K562 (cell line): ENCODE data around the gene PRSS8. TPM values are rescaled to one million over a fixed set of nuclear protein-coding genes. Genes with fewer than 3 reads are reported as not detected.

Experiments used
- ADNP ChIP-seq: fragments of 200-800 bp; sonication (Bioruptor generic); IDR thresholded peaks from 2 replicates; pipeline ENCODE4 v1.6.1; 2016; ENCODE audit warnings: missing genetic modification characterization, missing compliant biosample characterization
- CBX2 ChIP-seq: fragments of 200-600 bp; sonication (generic); IDR thresholded peaks from one replicate; pipeline ENCODE4 v1.6.1; 2012; ENCODE audit warnings: mild to moderate bottlenecking, low read length, inconsistent platforms; ENCODE audit not compliant: insufficient read depth, poor library complexity, severe bottlenecking
- CREB1 ChIP-seq, 2 experiments: sonication (generic) in 1 of 2; formaldehyde crosslinking in 1 of 2; IDR thresholded peaks; 2 replicates each; pipeline versions ENCODE4 v1.6.1 to v1.8.0; 2012 to 2022; ENCODE audit warnings: inconsistent platforms in 1 of 2, mild to moderate bottlenecking in 1 of 2, missing genetic modification reagents in 1 of 2, moderate library complexity in 1 of 2
- MCM5 ChIP-seq: fragments of 450-650 bp; IDR thresholded peaks from 2 replicates; pipeline ENCODE4 v1.6.1; 2016; ENCODE audit warnings: low read depth
- NCOA1 ChIP-seq: fragments of 450-650 bp; IDR thresholded peaks from 2 replicates; pipeline ENCODE4 v1.6.1; 2016; ENCODE audit warnings: low read depth
- NR3C1 ChIP-seq: sonication (generic); formaldehyde crosslinking; IDR thresholded peaks from 2 replicates; pipeline ENCODE4 v1.8.1; 2022; ENCODE audit warnings: missing genetic modification reagents
- PHTF2 ChIP-seq: fragments of 250-450 bp; sonication (Bioruptor Pico); IDR thresholded peaks from 2 replicates; pipeline ENCODE4 v1.5.0; 2021; ENCODE audit warnings: mild to moderate bottlenecking
- POLR2B ChIP-seq: fragments of 450-650 bp; IDR thresholded peaks from 2 replicates; pipeline ENCODE4 v1.6.1; 2018; ENCODE audit warnings: low read depth; ENCODE audit not compliant: partially characterized antibody
- U2AF1 ChIP-seq: fragments of 200-400 bp; formaldehyde crosslinking; optimal IDR thresholded peaks from 2 replicates; pipeline ENCODE3; 2017; ENCODE audit warnings: mild to moderate bottlenecking, low read depth, low read length, moderate library complexity
- ZKSCAN1 ChIP-seq: fragments of 150-350 bp; IDR thresholded peaks from 2 replicates; pipeline ENCODE4 v1.6.1; 2016; ENCODE audit warnings: low read depth, low read length
- ZNF121 ChIP-seq: sonication (generic); formaldehyde crosslinking; conservative IDR thresholded peaks from 2 replicates; pipeline ENCODE4 v1.8.0; 2022; ENCODE audit warnings: missing genetic modification reagents
- polyA plus RNA-seq, 8 experiments: library from polyadenylated mRNA; depleted of rRNA in 4 of 8; stranded (reverse) in 5 of 8; unstranded in 3 of 8; fragments of >200 nt; fragmentation: Nextera tagmentation in 2 of 8; fragmentation: Illumina TruSeq in 1 of 8; extraction: Ambion mirVana in 2 of 8; extraction: Trizol in 1 of 8; gene quantifications; 2 replicates each; pipeline versions ENCODE4 v1.2.1 to v1.2.3, GENCODE V29; 2011 to 2014; ENCODE audit warnings: inconsistent platforms in 1 of 8, missing spikeins in 1 of 8
- total RNA-seq, 7 experiments: library from RNA; depleted of rRNA in 6 of 7; stranded (reverse); fragments of >200 nt in 6 of 7; fragmentation: Illumina TruSeq in 2 of 7; extraction: Trizol in 2 of 7; gene quantifications; 2 replicates each; pipeline versions ENCODE4 v1.2.1 to v1.2.3, GENCODE V29; 2011 to 2021; ENCODE audit warnings: low replicate concordance in 1 of 7
- TF ChIP-seq, protein P1 (sequence below): sonication (generic); formaldehyde crosslinking; IDR thresholded peaks from 2 replicates; pipeline ENCODE4 v1.4.0; 2020; ENCODE audit warnings: mild to moderate bottlenecking, missing genetic modification reagents
- TF ChIP-seq, protein P2 (sequence below): sonication (generic); formaldehyde crosslinking; IDR thresholded peaks from 2 replicates; pipeline ENCODE4 v1.8.0; 2022; ENCODE audit warnings: mild to moderate bottlenecking, missing genetic modification reagents
- TF ChIP-seq, protein P3 (sequence below): fragments of 200-600 bp; sonication (generic); IDR thresholded peaks from one replicate; pipeline ENCODE4 v1.6.1; 2012; ENCODE audit warnings: mild to moderate bottlenecking, low read depth, low read length, inconsistent platforms

The PRSS8 gene
- total and polyA plus RNA-seq, 9 of the 15 experiments (the other 6 are each of a cell fraction or from before 2014, with no cell fraction given), result 0.25 to 3.9 (median 1.3) TPM; not detected in 1

DNA sequence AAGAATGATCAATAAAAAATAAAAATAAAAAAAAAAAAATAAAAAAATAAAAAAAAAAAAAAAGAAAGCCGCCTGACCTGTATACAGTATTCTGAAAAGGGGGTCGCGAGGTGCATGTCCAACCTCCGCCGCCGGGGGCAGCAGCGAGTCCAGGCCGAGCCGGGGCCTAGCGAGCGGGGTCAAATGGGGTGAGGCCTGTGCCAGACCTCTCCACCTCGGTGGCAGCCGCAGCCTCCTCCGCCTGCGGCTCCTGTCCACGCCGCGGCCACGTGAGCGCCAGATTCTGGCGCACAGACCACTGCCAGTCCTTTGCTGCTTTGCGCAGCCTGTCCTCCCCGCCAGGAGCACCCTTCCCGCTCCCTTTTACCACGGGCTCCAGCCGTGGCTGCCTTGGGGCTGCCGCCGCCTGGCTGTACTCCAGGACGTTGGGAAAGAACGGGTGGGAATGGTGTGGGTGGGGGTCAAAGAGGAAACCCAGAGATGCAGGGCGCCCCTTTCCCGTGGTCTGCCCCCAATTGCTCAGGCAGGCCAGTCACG is 29.8 kb downstream of the PRSS8 start (continued):
- TF ChIP-seq CREB1 (IDR thresholded peaks at IDR 0.05), result no peak
- TF ChIP-seq CREB1 (CRISPR knock-in tag; IDR thresholded peaks at IDR 0.05), result no peak
- TF ChIP-seq U2AF1, result no peak
- TF ChIP-seq POLR2B, result peak; percentile 40
- TF ChIP-seq NR3C1, result no peak
- TF ChIP-seq ZNF121, result no peak
- TF ChIP-seq ADNP (tag), result no peak
- peak; percentile 92 for TF ChIP-seq ZKSCAN1
- TF ChIP-seq, protein P1, sequence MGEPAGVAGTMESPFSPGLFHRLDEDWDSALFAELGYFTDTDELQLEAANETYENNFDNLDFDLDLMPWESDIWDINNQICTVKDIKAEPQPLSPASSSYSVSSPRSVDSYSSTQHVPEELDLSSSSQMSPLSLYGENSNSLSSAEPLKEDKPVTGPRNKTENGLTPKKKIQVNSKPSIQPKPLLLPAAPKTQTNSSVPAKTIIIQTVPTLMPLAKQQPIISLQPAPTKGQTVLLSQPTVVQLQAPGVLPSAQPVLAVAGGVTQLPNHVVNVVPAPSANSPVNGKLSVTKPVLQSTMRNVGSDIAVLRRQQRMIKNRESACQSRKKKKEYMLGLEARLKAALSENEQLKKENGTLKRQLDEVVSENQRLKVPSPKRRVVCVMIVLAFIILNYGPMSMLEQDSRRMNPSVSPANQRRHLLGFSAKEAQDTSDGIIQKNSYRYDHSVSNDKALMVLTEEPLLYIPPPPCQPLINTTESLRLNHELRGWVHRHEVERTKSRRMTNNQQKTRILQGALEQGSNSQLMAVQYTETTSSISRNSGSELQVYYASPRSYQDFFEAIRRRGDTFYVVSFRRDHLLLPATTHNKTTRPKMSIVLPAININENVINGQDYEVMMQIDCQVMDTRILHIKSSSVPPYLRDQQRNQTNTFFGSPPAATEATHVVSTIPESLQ (CRISPR knock-in tag), result no peak
- peak; percentile 83 for TF ChIP-seq NCOA1
- no peak for TF ChIP-seq CBX2
- no peak for TF ChIP-seq MCM5
- TF ChIP-seq PHTF2 (CRISPR knock-in tag), result no peak
- TF ChIP-seq, protein P2, sequence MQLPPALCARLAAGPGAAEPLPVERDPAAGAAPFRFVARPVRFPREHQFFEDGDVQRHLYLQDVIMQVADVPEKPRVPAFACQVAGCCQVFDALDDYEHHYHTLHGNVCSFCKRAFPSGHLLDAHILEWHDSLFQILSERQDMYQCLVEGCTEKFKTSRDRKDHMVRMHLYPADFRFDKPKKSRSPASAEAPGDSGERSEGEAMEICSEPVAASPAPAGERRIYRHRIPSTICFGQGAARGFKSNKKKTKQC (CRISPR knock-in tag), result 0 out of 2 replicates have a peak, but pooled peaks have one; percentile 50
- TF ChIP-seq, protein P3, sequence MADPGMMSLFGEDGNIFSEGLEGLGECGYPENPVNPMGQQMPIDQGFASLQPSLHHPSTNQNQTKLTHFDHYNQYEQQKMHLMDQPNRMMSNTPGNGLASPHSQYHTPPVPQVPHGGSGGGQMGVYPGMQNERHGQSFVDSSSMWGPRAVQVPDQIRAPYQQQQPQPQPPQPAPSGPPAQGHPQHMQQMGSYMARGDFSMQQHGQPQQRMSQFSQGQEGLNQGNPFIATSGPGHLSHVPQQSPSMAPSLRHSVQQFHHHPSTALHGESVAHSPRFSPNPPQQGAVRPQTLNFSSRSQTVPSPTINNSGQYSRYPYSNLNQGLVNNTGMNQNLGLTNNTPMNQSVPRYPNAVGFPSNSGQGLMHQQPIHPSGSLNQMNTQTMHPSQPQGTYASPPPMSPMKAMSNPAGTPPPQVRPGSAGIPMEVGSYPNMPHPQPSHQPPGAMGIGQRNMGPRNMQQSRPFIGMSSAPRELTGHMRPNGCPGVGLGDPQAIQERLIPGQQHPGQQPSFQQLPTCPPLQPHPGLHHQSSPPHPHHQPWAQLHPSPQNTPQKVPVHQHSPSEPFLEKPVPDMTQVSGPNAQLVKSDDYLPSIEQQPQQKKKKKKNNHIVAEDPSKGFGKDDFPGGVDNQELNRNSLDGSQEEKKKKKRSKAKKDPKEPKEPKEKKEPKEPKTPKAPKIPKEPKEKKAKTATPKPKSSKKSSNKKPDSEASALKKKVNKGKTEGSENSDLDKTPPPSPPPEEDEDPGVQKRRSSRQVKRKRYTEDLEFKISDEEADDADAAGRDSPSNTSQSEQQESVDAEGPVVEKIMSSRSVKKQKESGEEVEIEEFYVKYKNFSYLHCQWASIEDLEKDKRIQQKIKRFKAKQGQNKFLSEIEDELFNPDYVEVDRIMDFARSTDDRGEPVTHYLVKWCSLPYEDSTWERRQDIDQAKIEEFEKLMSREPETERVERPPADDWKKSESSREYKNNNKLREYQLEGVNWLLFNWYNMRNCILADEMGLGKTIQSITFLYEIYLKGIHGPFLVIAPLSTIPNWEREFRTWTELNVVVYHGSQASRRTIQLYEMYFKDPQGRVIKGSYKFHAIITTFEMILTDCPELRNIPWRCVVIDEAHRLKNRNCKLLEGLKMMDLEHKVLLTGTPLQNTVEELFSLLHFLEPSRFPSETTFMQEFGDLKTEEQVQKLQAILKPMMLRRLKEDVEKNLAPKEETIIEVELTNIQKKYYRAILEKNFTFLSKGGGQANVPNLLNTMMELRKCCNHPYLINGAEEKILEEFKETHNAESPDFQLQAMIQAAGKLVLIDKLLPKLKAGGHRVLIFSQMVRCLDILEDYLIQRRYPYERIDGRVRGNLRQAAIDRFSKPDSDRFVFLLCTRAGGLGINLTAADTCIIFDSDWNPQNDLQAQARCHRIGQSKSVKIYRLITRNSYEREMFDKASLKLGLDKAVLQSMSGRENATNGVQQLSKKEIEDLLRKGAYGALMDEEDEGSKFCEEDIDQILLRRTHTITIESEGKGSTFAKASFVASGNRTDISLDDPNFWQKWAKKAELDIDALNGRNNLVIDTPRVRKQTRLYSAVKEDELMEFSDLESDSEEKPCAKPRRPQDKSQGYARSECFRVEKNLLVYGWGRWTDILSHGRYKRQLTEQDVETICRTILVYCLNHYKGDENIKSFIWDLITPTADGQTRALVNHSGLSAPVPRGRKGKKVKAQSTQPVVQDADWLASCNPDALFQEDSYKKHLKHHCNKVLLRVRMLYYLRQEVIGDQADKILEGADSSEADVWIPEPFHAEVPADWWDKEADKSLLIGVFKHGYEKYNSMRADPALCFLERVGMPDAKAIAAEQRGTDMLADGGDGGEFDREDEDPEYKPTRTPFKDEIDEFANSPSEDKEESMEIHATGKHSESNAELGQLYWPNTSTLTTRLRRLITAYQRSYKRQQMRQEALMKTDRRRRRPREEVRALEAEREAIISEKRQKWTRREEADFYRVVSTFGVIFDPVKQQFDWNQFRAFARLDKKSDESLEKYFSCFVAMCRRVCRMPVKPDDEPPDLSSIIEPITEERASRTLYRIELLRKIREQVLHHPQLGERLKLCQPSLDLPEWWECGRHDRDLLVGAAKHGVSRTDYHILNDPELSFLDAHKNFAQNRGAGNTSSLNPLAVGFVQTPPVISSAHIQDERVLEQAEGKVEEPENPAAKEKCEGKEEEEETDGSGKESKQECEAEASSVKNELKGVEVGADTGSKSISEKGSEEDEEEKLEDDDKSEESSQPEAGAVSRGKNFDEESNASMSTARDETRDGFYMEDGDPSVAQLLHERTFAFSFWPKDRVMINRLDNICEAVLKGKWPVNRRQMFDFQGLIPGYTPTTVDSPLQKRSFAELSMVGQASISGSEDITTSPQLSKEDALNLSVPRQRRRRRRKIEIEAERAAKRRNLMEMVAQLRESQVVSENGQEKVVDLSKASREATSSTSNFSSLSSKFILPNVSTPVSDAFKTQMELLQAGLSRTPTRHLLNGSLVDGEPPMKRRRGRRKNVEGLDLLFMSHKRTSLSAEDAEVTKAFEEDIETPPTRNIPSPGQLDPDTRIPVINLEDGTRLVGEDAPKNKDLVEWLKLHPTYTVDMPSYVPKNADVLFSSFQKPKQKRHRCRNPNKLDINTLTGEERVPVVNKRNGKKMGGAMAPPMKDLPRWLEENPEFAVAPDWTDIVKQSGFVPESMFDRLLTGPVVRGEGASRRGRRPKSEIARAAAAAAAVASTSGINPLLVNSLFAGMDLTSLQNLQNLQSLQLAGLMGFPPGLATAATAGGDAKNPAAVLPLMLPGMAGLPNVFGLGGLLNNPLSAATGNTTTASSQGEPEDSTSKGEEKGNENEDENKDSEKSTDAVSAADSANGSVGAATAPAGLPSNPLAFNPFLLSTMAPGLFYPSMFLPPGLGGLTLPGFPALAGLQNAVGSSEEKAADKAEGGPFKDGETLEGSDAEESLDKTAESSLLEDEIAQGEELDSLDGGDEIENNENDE, result no peak
